RKO (cell line): Measurements from ENCODE around the gene PDP2.

Experiments used
- DNase-seq: peaks from one replicate; pipeline ENCODE4 v3.0.0-alpha.2; 2016; ENCODE audit warnings: low spot score

Gene PDP2, protein sequence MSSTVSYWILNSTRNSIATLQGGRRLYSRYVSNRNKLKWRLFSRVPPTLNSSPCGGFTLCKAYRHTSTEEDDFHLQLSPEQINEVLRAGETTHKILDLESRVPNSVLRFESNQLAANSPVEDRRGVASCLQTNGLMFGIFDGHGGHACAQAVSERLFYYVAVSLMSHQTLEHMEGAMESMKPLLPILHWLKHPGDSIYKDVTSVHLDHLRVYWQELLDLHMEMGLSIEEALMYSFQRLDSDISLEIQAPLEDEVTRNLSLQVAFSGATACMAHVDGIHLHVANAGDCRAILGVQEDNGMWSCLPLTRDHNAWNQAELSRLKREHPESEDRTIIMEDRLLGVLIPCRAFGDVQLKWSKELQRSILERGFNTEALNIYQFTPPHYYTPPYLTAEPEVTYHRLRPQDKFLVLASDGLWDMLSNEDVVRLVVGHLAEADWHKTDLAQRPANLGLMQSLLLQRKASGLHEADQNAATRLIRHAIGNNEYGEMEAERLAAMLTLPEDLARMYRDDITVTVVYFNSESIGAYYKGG

DNA sequence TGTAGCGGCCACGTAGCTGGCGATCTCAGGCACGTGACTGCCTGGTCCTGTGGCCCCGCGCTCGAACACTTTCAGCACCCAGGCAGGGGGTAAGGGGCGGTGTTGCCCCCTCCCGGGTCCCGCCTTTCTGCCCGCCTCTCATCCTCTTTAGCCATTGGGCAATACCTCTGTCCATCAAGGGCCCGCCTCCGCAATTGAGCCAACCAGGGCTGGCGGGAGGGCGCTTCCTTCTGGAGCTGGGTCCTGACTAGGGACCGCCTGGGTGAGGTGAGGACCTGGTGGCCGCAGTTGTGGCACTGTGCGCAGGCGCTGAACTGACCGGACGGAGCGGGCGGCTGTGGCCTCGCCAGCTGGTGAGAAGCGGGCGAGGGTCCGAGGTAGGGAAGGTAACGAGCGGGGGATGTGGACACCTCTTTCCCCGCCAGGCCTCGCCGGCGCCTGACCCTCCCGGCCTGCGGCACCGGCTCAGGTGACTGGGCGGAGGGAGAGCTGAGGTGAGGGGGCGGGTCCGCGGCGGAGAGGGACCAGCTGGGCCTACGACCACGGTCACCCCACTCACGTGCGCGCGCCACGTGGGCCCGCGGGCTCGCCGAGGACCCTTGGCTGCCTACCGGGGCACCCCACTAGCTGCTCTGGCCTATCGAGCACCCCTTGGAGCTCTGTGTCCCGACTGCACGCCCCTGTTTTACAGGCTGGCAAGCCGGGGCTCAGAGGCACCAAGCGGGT lies at the start of gene PDP2:
PDP2 (plus strand) TSS at position 228 of the 726 bp plus-strand sequence. CDS start 3,770 bp downstream, outside the sequence.
- DNase-seq = peak; percentile 94

GRCh38 chr16:66832190-66832589 lies 48.1 kb upstream of the PDP2 start:
- DNase-seq = no peak

DNA sequence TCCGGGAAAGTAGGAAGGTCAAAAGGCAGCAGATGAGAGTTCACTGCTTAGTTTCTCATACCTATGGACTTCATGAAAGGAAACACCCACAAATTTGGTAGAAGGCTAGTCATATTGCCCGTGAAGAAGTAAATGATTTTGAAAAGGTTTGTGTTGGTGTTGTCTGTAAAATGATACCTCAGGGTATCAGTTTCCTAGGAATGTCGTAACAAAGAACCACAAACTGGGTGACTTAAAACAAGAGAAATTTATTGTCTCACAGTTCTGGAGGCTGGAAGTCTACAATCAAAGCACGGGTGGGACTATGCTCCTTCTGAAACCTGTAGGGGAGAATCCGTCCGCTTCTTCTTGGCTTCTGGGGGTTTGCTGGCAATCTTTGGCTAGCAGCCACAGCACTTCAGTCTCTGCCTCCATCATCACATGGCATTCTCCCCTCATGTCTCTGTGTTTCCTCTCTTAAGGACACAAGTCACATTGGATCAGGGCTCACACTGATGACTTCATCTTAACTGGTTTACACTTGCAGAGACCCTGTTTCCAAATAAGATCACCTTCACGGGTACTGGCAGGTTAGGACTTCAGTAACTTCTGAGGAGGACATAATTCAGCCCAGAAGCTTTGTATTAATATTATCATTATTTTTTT lies 47.5 kb upstream of the PDP2 start:
- no peak for DNase-seq

- no peak for DNase-seq
These were observed 45.6 kb upstream of the PDP2 start for GRCh38 chr16:66834746-66835145.

- DNase-seq = no peak
These were observed 39.4 kb upstream of the PDP2 start for GRCh38 chr16:66840883-66841282.

- no peak for DNase-seq
These were observed 38.9 kb upstream of the PDP2 start for GRCh38 chr16:66841366-66841765.

GRCh38 chr16:66842765-66843164 lies 37.5 kb upstream of the PDP2 start:
- DNase-seq = no peak

- DNase-seq = no peak
These were observed 37.1 kb upstream of the PDP2 start for GRCh38 chr16:66843191-66843590.

DNA sequence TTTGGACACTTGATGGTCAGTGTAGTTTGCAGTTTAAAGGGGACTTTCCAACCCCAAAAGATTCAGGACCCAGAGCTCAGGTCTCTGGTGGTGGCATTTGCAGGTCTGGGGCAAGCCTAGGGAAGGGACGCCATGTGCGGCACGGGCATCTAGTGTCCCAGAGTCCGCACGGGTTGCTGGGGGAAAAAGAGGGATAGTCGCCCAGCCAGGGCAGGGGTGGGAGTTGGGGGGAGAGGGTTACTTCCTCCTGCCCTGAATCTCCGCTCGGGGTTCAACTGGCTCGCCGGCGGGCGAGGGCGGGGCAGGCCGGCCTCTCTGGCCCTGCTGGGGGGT lies 36.3 kb upstream of the PDP2 start:
- no peak for DNase-seq

DNA sequence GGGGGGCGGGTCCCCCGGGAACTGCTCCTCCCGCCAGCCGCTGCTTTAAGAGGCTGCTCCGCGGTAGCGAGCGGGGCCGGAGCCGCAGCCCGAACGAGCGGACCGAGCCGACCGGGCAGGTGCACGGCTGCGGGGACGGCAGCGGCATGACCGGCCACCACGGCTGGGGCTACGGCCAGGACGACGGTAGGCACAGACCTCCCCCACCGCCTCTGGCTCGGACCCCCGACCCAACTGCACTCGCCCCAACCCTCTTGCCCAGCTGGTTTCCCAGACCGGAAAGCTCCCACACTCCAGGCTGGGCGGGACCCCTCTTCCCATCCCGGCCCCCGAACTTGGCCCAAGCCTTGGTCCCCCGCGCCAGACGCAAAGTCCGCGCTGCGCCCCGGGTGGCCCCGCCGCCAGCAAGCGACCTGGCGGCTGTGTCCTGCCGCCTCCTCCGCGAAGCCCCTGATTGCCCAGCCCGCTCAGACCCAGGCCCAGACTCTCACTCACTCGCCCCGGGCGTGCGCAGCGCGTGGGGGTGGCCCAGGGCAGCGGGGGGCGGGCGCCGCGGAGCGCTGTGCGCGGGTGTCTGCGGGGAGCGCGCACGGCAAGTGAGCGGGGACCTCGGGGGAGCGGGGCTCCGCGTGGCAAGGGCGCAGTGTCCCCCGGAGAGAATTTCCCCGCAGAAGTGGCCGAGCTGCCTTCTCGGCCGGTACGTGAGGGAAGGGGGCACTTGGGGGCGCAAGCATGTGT lies 35.8 kb upstream of the PDP2 start, which contains the start of gene CA7:
CA7 (plus strand) TSS at position 73 of the 738 bp plus-strand sequence; CDS start at position 147, 74 bp downstream.
- no peak for DNase-seq

- DNase-seq = no peak
These were observed 35.3 kb upstream of the PDP2 start for GRCh38 chr16:66845080-66845410.

GRCh38 chr16:66845791-66846221 lies 34.5 kb upstream of the PDP2 start:
- DNase-seq = no peak

DNA sequence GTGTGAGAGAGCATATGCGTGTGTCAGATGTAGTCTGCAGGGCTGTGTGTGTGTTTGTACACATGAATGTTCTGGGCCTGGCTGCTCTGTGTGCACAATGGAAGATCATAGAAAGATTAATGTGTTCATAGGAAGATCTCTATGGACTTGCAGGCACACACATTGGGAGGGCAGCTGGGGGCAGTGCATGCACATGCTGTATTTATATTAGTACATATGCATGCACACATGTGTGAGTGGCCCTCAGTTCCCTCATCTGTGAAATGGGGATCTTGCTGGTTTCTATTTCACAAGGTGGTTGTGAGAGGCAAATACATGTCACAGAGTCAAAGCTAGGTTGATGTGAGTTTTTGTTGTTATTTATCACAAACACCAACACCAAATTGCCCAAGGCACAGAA lies 34.0 kb upstream of the PDP2 start:
- DNase-seq = no peak

GRCh38 chr16:66846831-66847230 lies 33.5 kb upstream of the PDP2 start:
- DNase-seq = no peak

DNA sequence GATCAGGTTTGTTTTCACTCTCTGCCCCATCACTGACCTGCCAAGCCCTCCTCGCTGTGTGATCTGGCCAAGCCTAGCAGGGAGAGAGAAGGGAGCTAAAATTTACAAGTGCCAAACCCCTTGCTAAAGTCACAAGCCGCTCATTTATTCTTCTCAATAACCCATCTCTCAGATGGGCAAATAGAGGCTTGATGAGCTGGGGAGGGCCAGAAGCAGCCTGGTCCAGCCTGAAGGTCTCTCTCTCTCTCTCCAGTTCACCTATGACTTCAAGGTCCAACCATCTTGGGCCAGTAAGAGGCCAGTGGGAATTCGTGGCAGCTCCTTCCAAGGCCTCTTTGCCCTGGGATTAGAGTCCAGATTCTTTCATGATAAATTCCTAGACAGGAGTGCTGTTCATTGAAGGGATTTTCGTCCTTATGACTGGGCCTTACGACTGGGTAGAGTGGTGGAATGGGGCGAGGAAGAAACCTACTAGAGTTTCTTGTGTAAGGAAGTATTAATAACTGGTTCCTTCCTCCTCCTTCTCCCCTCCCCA lies 32.7 kb upstream of the PDP2 start:
- no peak for DNase-seq

GRCh38 chr16:66848172-66848571 lies 32.1 kb upstream of the PDP2 start:
- DNase-seq = no peak

DNA sequence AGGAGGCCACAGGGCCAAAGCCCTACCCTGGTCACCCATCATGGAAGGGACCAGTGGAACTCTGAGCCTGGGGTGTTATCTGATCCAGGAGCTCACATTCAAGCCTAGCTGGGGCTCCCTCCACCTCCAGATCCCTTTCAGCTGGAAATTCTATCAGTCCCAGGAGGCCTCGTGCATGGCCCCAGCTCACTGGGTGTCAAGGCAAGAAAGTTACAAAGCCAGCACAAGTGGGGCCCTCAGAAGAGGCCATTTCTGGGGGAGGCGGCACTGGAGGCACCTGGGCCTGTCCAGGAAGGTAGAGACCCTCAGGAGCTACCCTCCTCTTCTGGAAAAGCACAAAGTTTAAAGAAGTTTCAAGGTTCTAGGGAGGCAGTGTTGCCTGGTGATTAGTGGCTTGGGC lies 31.3 kb upstream of the PDP2 start:
- no peak for DNase-seq

DNA sequence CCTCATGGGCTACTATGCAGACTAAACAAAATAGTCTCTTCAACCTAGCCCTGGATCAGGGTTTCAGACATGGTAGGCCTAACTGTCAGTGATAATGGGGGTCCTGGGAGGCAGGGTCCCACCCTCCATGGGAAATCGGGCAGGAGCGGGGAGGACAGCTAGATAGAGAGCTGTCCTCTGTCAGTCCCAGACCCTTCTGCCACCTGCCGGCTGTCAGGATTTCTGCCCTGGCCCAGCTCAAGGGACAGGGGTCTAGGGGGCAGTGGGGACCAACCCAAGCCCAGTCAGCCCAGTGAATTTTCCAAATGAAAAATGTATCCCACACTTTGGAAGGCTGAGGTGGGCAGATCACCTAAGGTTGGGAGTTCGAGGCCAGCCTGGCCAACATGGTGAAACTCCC lies 30.8 kb upstream of the PDP2 start:
- DNase-seq = no peak

GRCh38 chr16:66850115-66850815 lies 30.1 kb upstream of the PDP2 start:
- no peak for DNase-seq

DNA sequence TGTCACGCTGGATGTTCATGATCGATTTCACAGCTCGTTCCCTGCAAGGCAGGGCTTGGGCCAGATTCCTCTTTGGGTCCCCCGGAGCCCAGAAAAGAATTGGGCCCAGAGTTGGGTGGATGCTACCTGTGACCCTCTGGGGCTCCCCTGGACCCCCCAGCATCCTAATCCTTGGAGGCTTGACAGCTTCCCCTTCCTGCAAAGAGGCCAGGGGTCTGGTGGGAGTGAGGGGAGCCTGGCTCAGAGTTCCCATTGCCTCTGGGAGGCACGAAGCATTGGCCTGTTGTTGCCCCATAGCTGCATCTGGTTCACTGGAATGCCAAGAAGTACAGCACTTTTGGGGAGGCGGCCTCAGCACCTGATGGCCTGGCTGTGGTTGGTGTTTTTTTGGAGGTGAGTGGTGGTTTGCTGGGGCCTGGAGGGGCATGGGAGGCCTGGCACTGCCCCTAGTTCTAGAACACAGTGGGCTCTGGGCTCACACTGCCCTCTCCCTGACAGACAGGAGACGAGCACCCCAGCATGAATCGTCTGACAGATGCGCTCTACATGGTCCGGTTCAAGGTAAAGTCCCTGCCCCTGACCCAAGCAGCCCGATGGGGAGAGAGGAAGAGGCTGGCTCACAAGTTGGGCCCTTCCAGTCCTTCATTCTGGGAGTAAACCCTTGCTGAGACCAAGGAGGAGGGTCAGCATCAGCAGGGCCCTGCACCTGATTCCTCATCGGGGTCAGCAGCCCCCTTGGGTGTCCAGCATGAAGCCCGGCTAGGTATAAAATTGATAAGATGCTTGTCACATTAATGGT lies 28.9 kb upstream of the PDP2 start:
- no peak for DNase-seq
